Retinal pigment epithelial cell (primary cell): Measurements from ENCODE around the gene NFKBIZ.

Experiments
- DNase-seq: peaks from one replicate; pipeline ENCODE4 v3.0.0-alpha.2; 2010; ENCODE audit warnings: low read depth
- H3K4me3 ChIP-seq: 2 replicates; pipeline ENCODE4 v1.5.1; 2011; ENCODE audit warnings: mild to moderate bottlenecking, low read length, control low read depth, moderate library complexity
- CTCF ChIP-seq: conservative IDR thresholded peaks from 2 replicates; pipeline ENCODE4 v1.5.1; 2011; ENCODE audit warnings: low read depth, low read length, control low read depth, inconsistent platforms

Gene NFKBIZ

GRCh38 chr3:101867511-101867910, 18.2 kb downstream of the NFKBIZ start:
- no peak overlapping the region for H3K4me3 ChIP-seq
- no peak for DNase-seq
- TF ChIP-seq CTCF: no peak

- H3K4me3 ChIP-seq: no peak overlapping the region
- DNase-seq: no peak
- TF ChIP-seq CTCF: no peak
Measured at GRCh38 chr3:101867996-101868395, 18.7 kb downstream of the NFKBIZ start.

DNA sequence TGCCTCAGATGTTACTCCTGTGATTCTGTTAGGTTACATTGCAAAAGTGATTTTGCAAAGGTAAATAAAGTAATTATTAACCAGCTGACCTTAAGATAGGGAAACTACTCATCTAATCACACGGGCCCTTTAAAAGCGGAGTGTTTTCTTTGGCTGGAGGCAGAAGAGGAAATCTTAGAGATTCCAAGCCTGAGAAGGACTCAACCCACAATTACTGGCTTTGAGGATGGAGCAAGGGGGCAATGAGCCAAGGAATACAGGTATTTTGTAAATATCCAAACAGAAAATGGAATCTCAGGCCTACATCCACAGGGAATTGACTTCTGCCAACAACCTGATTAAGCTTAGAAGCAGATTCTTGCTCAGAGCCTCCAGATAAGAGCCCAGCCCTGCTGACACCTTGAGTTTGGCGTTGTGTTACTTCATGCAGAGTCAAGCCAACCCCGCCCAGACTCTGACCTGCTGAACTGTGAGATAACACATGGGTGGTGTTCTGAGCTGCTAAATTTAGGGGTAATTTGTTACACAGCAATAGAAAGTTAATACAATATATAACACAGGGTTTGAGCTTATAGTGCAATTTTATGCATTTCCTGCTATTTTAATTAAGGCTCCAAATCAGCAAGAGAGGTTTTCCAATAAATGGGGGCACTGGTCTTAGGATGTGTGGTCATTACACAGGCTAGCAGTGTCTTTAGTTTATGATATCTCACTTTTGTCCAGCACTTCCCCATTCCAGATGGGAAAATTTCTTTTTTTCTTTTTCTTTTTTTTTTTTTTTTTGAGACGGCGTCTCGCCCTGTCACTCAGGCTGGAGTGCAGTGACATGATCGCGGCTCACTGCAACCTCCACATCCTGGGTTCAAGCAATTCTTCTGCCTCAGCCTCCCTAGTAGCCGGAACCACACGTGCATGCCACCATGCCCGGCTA, 19.5 kb downstream of the NFKBIZ start:
- TF ChIP-seq CTCF: no peak
- H3K4me3 ChIP-seq: no peak overlapping the region
- DNase-seq: peak; percentile 30

GRCh38 chr3:101870138-101870537, 20.8 kb downstream of the NFKBIZ start:
- no peak overlapping the region for H3K4me3 ChIP-seq
- no peak for DNase-seq
- no peak for TF ChIP-seq CTCF

DNA sequence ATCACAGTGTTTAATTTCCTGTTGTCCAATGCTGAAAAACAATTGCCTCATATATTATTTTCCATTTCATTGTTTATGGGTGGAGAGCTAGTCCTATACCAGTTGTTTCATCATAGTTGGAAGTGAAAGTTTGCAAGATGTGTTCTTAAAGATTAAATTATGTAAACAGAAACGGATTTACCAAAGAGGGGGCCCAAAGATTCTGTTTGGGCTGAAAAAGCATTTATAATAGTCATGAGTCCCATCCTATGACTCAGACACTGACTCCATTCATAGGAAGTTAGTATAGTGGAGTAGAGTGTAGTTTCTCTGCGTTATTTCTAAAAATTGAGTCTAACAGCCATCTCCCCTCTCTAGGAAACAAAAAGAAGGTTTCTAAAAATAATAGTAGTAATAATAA, 24.3 kb downstream of the NFKBIZ start:
- no peak for DNase-seq
- no peak overlapping the region for H3K4me3 ChIP-seq
- TF ChIP-seq CTCF: no peak

DNA sequence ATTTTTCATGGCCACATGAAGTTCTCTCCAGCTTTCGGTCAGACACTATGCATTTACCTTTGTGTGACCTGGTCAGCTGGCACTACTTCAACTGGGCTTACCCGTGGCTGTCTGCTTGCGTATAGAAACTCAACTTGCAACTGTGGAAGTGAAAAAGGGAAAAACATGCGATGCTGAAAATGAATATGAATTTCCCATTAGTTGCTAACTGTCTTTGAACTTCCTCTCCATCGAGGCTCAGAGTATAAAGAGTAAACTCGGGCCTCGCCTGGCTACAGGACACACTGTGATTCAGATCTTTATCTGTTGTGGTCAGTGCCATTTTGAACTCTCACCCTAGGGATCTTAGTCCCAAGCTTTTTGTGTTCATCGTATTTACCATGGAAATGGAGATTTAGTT, 26.8 kb downstream of the NFKBIZ start:
- TF ChIP-seq CTCF: no peak
- no peak for DNase-seq
- H3K4me3 ChIP-seq: no peak overlapping the region

DNA sequence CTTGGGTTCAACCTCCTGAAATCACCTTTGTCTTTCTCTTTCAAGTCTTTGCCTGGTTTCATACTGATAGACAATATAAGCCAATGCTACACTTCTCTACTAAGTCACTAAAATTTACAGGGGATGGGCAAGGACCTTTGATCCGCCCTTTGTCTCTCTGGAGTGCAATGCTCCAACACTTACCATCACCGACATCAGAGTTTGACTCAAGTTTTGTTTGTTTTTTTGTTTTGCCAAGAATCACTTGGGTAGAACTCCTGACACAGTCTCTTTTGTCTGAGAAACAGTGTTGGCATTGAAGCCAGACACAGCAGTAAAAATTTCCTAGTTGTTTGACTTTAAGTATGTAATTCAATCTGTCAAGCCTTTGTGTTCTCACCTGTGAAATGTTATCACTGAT, 29.3 kb downstream of the NFKBIZ start:
- H3K4me3 ChIP-seq: no peak overlapping the region
- TF ChIP-seq CTCF: no peak
- DNase-seq: no peak
